Measurements from ENCODE around the gene MRPS12. TPM values are rescaled to one million over a fixed set of nuclear protein-coding genes. Genes with fewer than 3 reads are reported as not detected.

MRPS12 gene
- total and polyA plus RNA-seq, 9 of the 15 experiments (the other 6 are each of a cell fraction or from before 2014, with no cell fraction given): 8.1 to 174 (median 52.0) TPM

DNA sequence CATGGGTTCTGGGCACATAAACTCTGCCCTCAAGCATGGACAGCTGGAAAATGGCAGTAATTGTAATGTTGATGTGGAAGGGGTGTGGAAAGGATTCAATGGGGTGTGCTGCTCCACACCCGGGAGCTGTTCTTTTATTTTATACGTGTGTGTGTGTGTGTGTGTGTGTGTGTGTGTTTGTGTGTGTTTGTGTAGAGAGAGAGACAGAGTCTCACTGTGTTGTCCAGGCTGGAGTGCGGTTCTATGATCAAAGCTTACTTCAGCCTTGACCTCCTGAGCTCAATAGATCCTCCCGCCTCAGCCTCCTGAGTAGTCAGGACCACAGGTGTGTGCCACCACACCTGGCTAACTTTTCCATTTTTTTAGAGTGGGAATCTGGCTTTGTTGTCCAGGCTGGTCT lies 2.8 kb downstream of the MRPS12 start:
- DNase-seq (ENCODE audit: extremely low read depth in 1 of 4, low spot score in 3 of 4) (peak in 1 of 4 experiments; percentile 2), ATAC-seq (no peak), FAIRE-seq (no peak)
- ChIA-PET POLR2A (interaction anchor here (0.6 to 1.4 kb wide), 6 partner anchors 8 to 530 kb away, joined by 3 to 7 read pairs (median 3); no protein-coding TSS in a partner anchor), CTCF (ENCODE audit: low intra/inter-chr PET ratio) (no interaction called here)
- no peak overlapping the region for H3K27ac ChIP-seq (ENCODE audit: extremely low read depth, low read depth, low read length)
- no peak overlapping the region for H3K4me3 ChIP-seq
- in situ Hi-C loops (cut with MboI) (no loop called here), intact Hi-C loops (cut with micrococcal nuclease) (loop anchor here (5.0 to 10.0 kb wide), 3 partner anchors 101 to 419 kb away; partner anchors contain the start of gene ECH1)
- H3K36me3 ChIP-seq (ENCODE audit: control insufficient read depth, insufficient read depth, low read length): peaks cover 25% of the 10 kb centered on the region
- TF ChIP-seq DNMT1 (IDR thresholded peaks at IDR 0.05): no peak
- TF ChIP-seq ZNF121 (CRISPR knock-in tag; conservative IDR thresholded peaks at IDR 0.05): peak; percentile 35
- TF ChIP-seq NCOA4 (IDR thresholded peaks at IDR 0.05; ENCODE audit: partially characterized antibody): no peak
- TF ChIP-seq CBX3 (IDR thresholded peaks at IDR 0.05; ENCODE audit: borderline replicate concordance in 1 of 2, low read length in 2 of 2): no peak
- TF ChIP-seq POLR2A (conservative IDR thresholded peaks at IDR 0.05): 0 out of 2 replicates have a peak, but pooled peaks have one; percentile 41
- peak; percentile 52; the same call in 1 of the 2 replicates for TF ChIP-seq SUPT5H (IDR thresholded peaks at IDR 0.05)
- TF ChIP-seq NCOA1 (IDR thresholded peaks at IDR 0.05; ENCODE audit: low read depth): no peak
- WGBS (ENCODE audit: insufficient coverage, low coverage, missing lambda C conversion rate): 100% methylated on average over 4 of the region's 4 CpGs
- no peak overlapping the region for H3K4me2 ChIP-seq (ENCODE audit: insufficient read depth, low read length)
- H3K27me3 ChIP-seq (ENCODE audit: control insufficient read depth in 2 of 2, insufficient read depth in 2 of 2, low read length in 2 of 2): no peaks in the 10 kb centered on the region
- no peaks in the 10 kb centered on the region for H3K9me1 ChIP-seq (ENCODE audit: control insufficient read depth, insufficient read depth, low read length)
- no peak overlapping the region for H3K9ac ChIP-seq (ENCODE audit: insufficient read depth in 1 of 2, low read depth in 2 of 2, low read length in 2 of 2)
- BruUV-seq (replicated peaks): no TSS peak
- H3K4me1 ChIP-seq (replicated peaks in 1 of 2; ENCODE audit: control insufficient read depth in 2 of 2, insufficient read depth in 2 of 2, low read length in 2 of 2): peaks cover 0 to 18% of the 10 kb centered on the region in 2 experiments; a peak in 3 of 5 replicates
- no peaks in the 10 kb centered on the region; the same call in 1 of the 2 replicates for H4K20me1 ChIP-seq (replicated peaks; ENCODE audit: control insufficient read depth, insufficient read depth, low read length)
- peaks cover 18% of the 10 kb centered on the region for H3K9me3 ChIP-seq (replicated peaks; ENCODE audit: control insufficient read depth, insufficient read depth, low read depth, low read length)
- peaks cover 43% of the 10 kb centered on the region for H3K79me2 ChIP-seq (ENCODE audit: control insufficient read depth, insufficient read depth, low read length)
- no peak overlapping the region for H2AFZ ChIP-seq (ENCODE audit: low read depth, low read length)

GRCh38 chr19:38939957-38940356 lies 9.2 kb downstream of the MRPS12 start:
- intact Hi-C loops (cut with micrococcal nuclease) (loop anchor here (10.0 kb wide), 2 partner anchors 205 to 425 kb away; no protein-coding TSS in a partner anchor), in situ Hi-C loops (cut with MboI) (no loop called here)
- 21% methylated on average over 5 of the region's 5 CpGs for WGBS (ENCODE audit: insufficient coverage, low coverage, missing lambda C conversion rate)
- FAIRE-seq (no peak), ATAC-seq (no peak), DNase-seq (ENCODE audit: extremely low read depth in 1 of 4, low spot score in 3 of 4) (no peak)
- Histone ChIP-seq H3K4me3 (no peak overlapping the region), H3K27me3 (ENCODE audit: control insufficient read depth in 2 of 2, insufficient read depth in 2 of 2, low read length in 2 of 2) (no peaks in the 10 kb centered on the region), H3K4me1 (replicated peaks in 1 of 2; ENCODE audit: control insufficient read depth in 2 of 2, insufficient read depth in 2 of 2, low read length in 2 of 2) (peaks cover 0 to 1% of the 10 kb centered on the region in 2 experiments; a peak in 2 of 5 replicates), H3K4me2 (ENCODE audit: insufficient read depth, low read length) (no peak overlapping the region), H4K20me1 (replicated peaks; ENCODE audit: control insufficient read depth, insufficient read depth, low read length) (no peaks in the 10 kb centered on the region), H3K27ac (ENCODE audit: extremely low read depth, low read depth, low read length) (no peak overlapping the region), H3K9me1 (ENCODE audit: control insufficient read depth, insufficient read depth, low read length) (no peaks in the 10 kb centered on the region), H3K36me3 (ENCODE audit: control insufficient read depth, insufficient read depth, low read length) (peaks cover 7% of the 10 kb centered on the region; the same call in 2 of the 3 replicates), H3K79me2 (ENCODE audit: control insufficient read depth, insufficient read depth, low read length) (no peaks in the 10 kb centered on the region), H2AFZ (ENCODE audit: low read depth, low read length) (no peak overlapping the region), H3K9ac (ENCODE audit: insufficient read depth in 1 of 2, low read depth in 2 of 2, low read length in 2 of 2) (no peak overlapping the region), H3K9me3 (replicated peaks; ENCODE audit: control insufficient read depth, insufficient read depth, low read depth, low read length) (0 out of 2 replicates have a peak, but pooled peaks cover under 1% of the 10 kb centered on the region)
- POLR2A ChIA-PET: no interaction called here
- BruUV-seq (replicated peaks): no TSS peak
- CTCF ChIA-PET (ENCODE audit: low intra/inter-chr PET ratio): no interaction called here
- TF ChIP-seq ZNF408 (CRISPR knock-in tag; IDR thresholded peaks at IDR 0.05; ENCODE audit: low read depth) (no peak), ZNF77 (CRISPR knock-in tag; IDR thresholded peaks at IDR 0.05) (no peak), PURB (CRISPR knock-in tag; IDR thresholded peaks at IDR 0.05; ENCODE audit: low read depth) (no peak), THRB (CRISPR knock-in tag; conservative IDR thresholded peaks at IDR 0.05) (no peak), MCM3 (IDR thresholded peaks at IDR 0.05) (no peak)
- TF ChIP-seq, protein P1, sequence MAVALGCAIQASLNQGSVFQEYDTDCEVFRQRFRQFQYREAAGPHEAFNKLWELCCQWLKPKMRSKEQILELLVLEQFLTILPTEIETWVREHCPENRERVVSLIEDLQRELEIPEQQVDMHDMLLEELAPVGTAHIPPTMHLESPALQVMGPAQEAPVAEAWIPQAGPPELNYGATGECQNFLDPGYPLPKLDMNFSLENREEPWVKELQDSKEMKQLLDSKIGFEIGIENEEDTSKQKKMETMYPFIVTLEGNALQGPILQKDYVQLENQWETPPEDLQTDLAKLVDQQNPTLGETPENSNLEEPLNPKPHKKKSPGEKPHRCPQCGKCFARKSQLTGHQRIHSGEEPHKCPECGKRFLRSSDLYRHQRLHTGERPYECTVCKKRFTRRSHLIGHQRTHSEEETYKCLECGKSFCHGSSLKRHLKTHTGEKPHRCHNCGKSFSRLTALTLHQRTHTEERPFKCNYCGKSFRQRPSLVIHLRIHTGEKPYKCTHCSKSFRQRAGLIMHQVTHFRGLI (CRISPR knock-in tag; IDR thresholded peaks at IDR 0.05): no peak
